HFFc6 (cell line): Measurements from ENCODE around the gene DPP6. TPM values are rescaled to one million over a fixed set of nuclear protein-coding genes. Genes with fewer than 3 reads are reported as not detected.

Experiments
- DNase-seq: peaks from one replicate; pipeline ENCODE4 v3.0.0-alpha.2; 2018
- H3K27ac Mint-ChIP-seq: 2 replicates; pipeline ENCODE4 v1.8.0; 2020; ENCODE audit warnings: mild to moderate bottlenecking, mixed read lengths
- H3K27me3 Mint-ChIP-seq: 2 replicates; pipeline ENCODE4 v1.8.0; 2021; ENCODE audit warnings: mild to moderate bottlenecking, moderate library complexity, mixed read lengths; ENCODE audit not compliant: insufficient read depth
- H3K36me3 Mint-ChIP-seq: 2 replicates; pipeline ENCODE4 v1.8.0; 2021; ENCODE audit warnings: low read depth, mixed read lengths
- H3K4me1 Mint-ChIP-seq: 2 replicates; pipeline ENCODE4 v1.8.0; 2020; ENCODE audit warnings: low read depth, mixed read lengths
- H3K4me3 Mint-ChIP-seq: 2 replicates; pipeline ENCODE4 v1.8.0; 2020; ENCODE audit warnings: mild to moderate bottlenecking, moderate library complexity, mixed read lengths
- H3K9me3 Mint-ChIP-seq: 2 replicates; pipeline ENCODE4 v1.8.0; 2020; ENCODE audit warnings: mild to moderate bottlenecking, mixed read lengths
- total RNA-seq, 6 experiments: library from RNA; stranded (reverse); fragmentation: NEBNext Ultra II Directional; extraction: Animal tissue kit (Norgen Biotek cat#: 25700); gene quantifications; 2 replicates in 1 of 6; 3 replicates in 5 of 6; pipeline ENCODE4 v1.2.3, GENCODE V29; 2021
- TF ChIP-seq, protein P1 (sequence below): fragments of 200-600 bp; sonication (generic); IDR thresholded peaks from 2 replicates; pipeline ENCODE4 v1.5.0; 2021; ENCODE audit warnings: antibody characterized with exemption, mild to moderate bottlenecking

The DPP6 gene
- total RNA-seq, 6 experiments from 2014 or later: not detected

DNA sequence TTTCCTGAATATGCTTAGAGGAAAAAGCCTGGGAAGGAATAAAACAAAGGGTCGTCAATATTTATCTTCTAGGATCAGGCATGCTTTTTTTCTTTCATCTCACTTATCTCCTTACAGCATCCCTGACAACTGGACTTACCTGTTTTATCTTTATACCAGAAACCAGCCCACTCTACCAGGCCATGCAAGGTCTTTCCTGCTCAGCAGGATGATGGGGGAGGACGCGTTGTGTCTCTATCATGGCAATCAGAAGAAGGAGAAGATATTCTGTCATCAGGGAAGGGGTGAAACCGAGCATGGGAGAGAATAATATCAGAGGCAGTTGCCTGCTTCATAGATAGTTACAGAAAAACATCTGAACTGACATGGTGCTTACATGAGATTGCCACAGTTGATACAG, 445.6 kb downstream of the DPP6 start:
- TF ChIP-seq, protein P1, sequence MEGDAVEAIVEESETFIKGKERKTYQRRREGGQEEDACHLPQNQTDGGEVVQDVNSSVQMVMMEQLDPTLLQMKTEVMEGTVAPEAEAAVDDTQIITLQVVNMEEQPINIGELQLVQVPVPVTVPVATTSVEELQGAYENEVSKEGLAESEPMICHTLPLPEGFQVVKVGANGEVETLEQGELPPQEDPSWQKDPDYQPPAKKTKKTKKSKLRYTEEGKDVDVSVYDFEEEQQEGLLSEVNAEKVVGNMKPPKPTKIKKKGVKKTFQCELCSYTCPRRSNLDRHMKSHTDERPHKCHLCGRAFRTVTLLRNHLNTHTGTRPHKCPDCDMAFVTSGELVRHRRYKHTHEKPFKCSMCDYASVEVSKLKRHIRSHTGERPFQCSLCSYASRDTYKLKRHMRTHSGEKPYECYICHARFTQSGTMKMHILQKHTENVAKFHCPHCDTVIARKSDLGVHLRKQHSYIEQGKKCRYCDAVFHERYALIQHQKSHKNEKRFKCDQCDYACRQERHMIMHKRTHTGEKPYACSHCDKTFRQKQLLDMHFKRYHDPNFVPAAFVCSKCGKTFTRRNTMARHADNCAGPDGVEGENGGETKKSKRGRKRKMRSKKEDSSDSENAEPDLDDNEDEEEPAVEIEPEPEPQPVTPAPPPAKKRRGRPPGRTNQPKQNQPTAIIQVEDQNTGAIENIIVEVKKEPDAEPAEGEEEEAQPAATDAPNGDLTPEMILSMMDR: no peak
- Mint-ChIP-seq H3K4me3 (no peak overlapping the region), H3K36me3 (no peaks in the 10 kb centered on the region), H3K27me3 (no peaks in the 10 kb centered on the region), H3K4me1 (no peaks in the 10 kb centered on the region), H3K9me3 (peaks cover 44% of the 10 kb centered on the region), H3K27ac (no peak overlapping the region)
- no peak for DNase-seq

DNA sequence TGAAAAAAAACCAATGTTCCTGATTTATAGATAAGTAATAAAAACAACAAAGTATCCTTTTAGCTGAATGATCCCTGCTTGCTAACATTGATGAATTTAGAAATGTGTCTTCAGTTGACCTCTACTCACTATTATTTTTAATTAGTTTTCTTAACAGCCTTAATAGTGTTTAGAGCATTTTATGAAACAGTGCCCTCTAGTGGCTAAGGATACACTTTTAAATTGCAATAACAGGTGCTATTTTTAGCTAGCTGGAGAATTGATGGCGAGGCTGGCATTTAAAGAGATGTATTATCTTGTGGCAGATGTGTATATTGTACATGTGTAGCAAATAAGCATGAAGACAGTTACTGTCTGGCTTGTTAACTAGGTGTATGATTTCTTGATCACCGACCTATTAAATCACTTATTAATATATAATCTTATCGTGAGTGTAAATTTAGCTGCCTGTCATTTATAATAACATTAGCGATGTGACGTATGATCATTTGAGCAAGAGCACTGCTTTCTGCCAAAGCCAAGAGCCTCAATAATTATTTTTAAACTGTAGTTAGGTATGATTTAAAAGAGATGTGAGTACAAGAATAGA, 451.9 kb downstream of the DPP6 start:
- H3K36me3 Mint-ChIP-seq: no peaks in the 10 kb centered on the region
- peaks cover 19% of the 10 kb centered on the region for H3K9me3 Mint-ChIP-seq
- DNase-seq: peak; percentile 31
- H3K27me3 Mint-ChIP-seq: no peaks in the 10 kb centered on the region
- no peak overlapping the region for H3K27ac Mint-ChIP-seq
- TF ChIP-seq, protein P1: peak; percentile 83
- no peaks in the 10 kb centered on the region for H3K4me1 Mint-ChIP-seq
- H3K4me3 Mint-ChIP-seq: no peak overlapping the region

DNA sequence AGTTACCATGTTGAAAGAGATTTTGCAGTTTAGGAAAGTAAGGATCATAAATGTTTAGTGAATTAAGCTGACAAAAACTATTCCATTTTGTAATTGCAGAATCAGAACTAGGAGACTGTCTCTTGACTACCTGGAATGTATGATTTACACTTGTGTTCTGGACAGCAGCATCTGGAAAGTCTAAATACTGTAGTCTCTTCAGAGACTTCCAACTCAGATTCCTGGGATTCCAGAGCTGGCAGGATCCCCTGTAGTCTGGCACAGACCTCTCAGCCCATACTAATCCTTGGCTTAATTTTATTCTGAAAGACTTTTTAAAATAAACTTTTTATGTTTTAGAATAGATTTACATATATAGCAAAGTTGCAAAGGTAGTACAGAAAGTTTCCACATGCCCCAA, 452.7 kb downstream of the DPP6 start:
- Mint-ChIP-seq H3K27ac (no peak overlapping the region), H3K4me1 (no peaks in the 10 kb centered on the region), H3K4me3 (no peak overlapping the region), H3K27me3 (no peaks in the 10 kb centered on the region), H3K9me3 (peaks cover 24% of the 10 kb centered on the region), H3K36me3 (peaks cover 5% of the 10 kb centered on the region; the same call in 1 of the 2 replicates)
- TF ChIP-seq, protein P1: no peak
- no peak for DNase-seq

DNA sequence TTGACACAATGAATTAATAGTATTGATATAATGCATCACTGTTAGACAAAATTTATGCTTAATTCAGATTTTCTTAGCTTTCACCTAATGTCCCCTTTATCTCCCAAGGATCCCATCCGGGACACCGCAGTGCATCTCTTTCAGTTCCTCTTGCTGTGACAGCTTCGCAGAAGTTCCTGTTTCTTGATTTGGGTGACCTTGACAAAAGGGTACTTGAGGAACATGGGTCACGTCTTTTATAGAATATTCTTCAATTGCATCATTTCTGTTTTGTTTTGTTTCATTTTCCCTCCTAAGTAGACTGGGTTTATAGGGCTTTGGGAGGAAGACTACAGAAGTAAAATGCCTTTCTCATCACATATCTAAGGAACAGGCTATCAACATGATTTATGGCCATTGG, 453.2 kb downstream of the DPP6 start:
- Mint-ChIP-seq H3K27me3 (no peaks in the 10 kb centered on the region), H3K9me3 (peaks cover 20% of the 10 kb centered on the region), H3K4me3 (no peak overlapping the region), H3K36me3 (peaks cover 5% of the 10 kb centered on the region; the same call in 1 of the 2 replicates), H3K27ac (no peak overlapping the region), H3K4me1 (no peaks in the 10 kb centered on the region)
- TF ChIP-seq, protein P1: no peak
- no peak for DNase-seq

DNA sequence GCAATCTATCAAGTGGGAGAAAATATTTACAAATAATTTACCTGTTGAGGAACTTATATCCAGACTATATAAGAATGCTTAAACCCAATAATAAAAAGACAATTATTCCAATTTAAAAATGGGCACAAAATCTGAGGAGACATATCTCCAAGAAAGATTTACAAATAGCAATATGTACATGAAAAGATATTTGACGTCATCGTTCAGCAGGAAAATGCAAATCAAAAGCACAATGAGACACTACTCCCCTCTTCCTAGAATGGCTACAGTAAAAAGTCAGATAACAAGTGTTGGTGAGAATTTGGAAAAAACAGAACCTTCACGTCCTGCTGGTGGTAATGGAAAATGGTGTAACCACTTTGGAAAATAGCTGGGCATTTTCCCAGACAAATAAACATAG, 457.0 kb downstream of the DPP6 start:
- H3K9me3 Mint-ChIP-seq: peaks cover 22% of the 10 kb centered on the region
- no peak overlapping the region for H3K27ac Mint-ChIP-seq
- DNase-seq: no peak
- H3K36me3 Mint-ChIP-seq: peaks cover 5% of the 10 kb centered on the region; the same call in 1 of the 2 replicates
- H3K4me1 Mint-ChIP-seq: no peaks in the 10 kb centered on the region
- TF ChIP-seq, protein P1: no peak
- H3K4me3 Mint-ChIP-seq: no peak overlapping the region
- H3K27me3 Mint-ChIP-seq: no peaks in the 10 kb centered on the region
